Neural progenitor cell (in vitro differentiated cells): ENCODE data around the gene GNAT1.

Experiments
- EZH2phosphoT487 ChIP-seq: fragments of 200-600 bp; sonication (generic); IDR thresholded peaks from 2 replicates; pipeline ENCODE4 v1.6.1; 2017; ENCODE audit warnings: antibody characterized with exemption
- TF ChIP-seq, protein P1 (sequence below): fragments of 200-600 bp; sonication (generic); IDR thresholded peaks from 2 replicates; pipeline ENCODE4 v1.5.1; 2017; ENCODE audit warnings: antibody characterized with exemption, mild to moderate bottlenecking

DNA sequence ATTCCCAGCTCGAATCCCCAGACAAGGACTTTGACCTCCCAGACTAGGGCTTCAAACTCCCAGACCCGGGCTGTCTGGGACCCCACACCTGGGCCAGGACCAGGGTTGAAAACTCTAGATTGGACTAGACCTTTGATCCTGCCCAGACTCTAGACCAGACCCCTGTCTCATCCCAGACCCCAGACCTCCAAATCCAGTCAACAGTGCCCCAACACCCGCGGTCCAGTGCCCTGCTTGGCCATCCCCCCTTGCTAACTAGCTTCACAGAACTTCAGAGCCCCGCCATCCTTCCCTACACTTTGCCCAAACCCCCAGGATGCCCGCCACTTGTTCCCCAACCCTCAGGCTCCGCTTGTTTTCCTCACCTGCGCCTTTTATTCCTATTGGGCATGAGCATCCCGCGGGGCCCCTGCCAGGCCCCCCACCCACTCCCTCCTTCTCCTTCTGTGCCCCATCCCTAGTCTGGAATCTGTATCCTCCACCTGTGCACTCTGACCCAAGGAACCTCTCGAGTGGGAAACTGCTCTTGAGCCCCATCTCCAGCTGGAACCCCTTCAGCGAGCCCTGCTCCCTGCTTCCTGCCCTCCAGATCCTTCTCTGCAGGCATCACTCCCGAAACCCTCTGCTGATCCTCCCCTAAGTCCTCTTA lies 45.2 kb downstream of the GNAT1 start:
- TF ChIP-seq, protein P1, sequence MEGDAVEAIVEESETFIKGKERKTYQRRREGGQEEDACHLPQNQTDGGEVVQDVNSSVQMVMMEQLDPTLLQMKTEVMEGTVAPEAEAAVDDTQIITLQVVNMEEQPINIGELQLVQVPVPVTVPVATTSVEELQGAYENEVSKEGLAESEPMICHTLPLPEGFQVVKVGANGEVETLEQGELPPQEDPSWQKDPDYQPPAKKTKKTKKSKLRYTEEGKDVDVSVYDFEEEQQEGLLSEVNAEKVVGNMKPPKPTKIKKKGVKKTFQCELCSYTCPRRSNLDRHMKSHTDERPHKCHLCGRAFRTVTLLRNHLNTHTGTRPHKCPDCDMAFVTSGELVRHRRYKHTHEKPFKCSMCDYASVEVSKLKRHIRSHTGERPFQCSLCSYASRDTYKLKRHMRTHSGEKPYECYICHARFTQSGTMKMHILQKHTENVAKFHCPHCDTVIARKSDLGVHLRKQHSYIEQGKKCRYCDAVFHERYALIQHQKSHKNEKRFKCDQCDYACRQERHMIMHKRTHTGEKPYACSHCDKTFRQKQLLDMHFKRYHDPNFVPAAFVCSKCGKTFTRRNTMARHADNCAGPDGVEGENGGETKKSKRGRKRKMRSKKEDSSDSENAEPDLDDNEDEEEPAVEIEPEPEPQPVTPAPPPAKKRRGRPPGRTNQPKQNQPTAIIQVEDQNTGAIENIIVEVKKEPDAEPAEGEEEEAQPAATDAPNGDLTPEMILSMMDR: no peak
- no peak for TF ChIP-seq EZH2phosphoT487
